Spleen (tissue), 11 donors: ENCODE measurements around the gene BAG1. TPM values are rescaled to one million over a fixed set of nuclear protein-coding genes. Genes with fewer than 3 reads are reported as not detected.

ENCODE experiments used
- DNase-seq: peaks from one replicate; pipeline ENCODE4 v3.0.0-alpha.2; 2020
- H3K27ac ChIP-seq, 8 donors: fragments of 200-600 bp; sonication (generic) in 7 of 8; 1 replicate in 4 of 8; 2 replicates in 4 of 8; pipeline versions ENCODE4 v1.5.0 to v1.8.0; 2016 to 2021; ENCODE audit warnings: inconsistent platforms in 4 of 8, mild to moderate bottlenecking in 4 of 8, moderate library complexity in 1 of 8
- H3K27me3 ChIP-seq, 7 donors: fragments of 200-600 bp; sonication (generic) in 6 of 7; replicated peaks in 1 of 7; 1 replicate in 4 of 7; 2 replicates in 3 of 7; pipeline versions ENCODE4 v1.5.0 to v1.8.0; 2016 to 2021; ENCODE audit warnings: inconsistent platforms in 3 of 7, mild to moderate bottlenecking in 1 of 7
- H3K36me3 ChIP-seq, 6 donors: fragments of 200-600 bp; sonication (generic) in 5 of 6; 1 replicate in 4 of 6; 2 replicates in 2 of 6; pipeline versions ENCODE4 v1.5.0 to v1.8.0; 2016 to 2021; ENCODE audit warnings: inconsistent platforms in 2 of 6
- H3K4me1 ChIP-seq, 6 donors: fragments of 200-600 bp; sonication (generic) in 5 of 6; 1 replicate in 3 of 6; 2 replicates in 3 of 6; pipeline versions ENCODE4 v1.5.0 to v1.8.0; 2016 to 2021; ENCODE audit warnings: inconsistent platforms in 3 of 6
- H3K4me3 ChIP-seq, 8 donors: fragments of 200-600 bp; sonication (generic) in 7 of 8; 1 replicate in 4 of 8; 2 replicates in 4 of 8; pipeline versions ENCODE4 v1.5.0 to v1.8.0; 2016 to 2021; ENCODE audit warnings: inconsistent platforms in 4 of 8, mild to moderate bottlenecking in 4 of 8, moderate library complexity in 2 of 8
- H3K9me3 ChIP-seq, 8 donors: fragments of 200-600 bp; sonication (generic) in 7 of 8; 1 replicate in 4 of 8; 2 replicates in 4 of 8; pipeline versions ENCODE4 v1.5.0 to v1.8.0; 2016 to 2021; ENCODE audit warnings: inconsistent platforms in 4 of 8
- CTCF ChIP-seq, 11 experiments: fragments of 200-600 bp in 7 of 11; fragments of 450-650 bp in 4 of 11; sonication (generic) in 4 of 11; IDR thresholded peaks in 8 of 11; conservative IDR thresholded peaks in 3 of 11; 1 replicate in 7 of 11; 2 replicates in 4 of 11; pipeline versions ENCODE4 v1.4.0 to v1.8.0; 2016 to 2021; ENCODE audit warnings: antibody characterized with exemption in 11 of 11, inconsistent platforms in 4 of 11, mild to moderate bottlenecking in 1 of 11
- POLR2A ChIP-seq, 3 donors: fragments of 450-650 bp; IDR thresholded peaks; one replicate each; pipeline ENCODE4 v1.5.1; 2017; ENCODE audit warnings: antibody characterized with exemption in 3 of 3, mild to moderate bottlenecking in 1 of 3
- POLR2AphosphoS5 ChIP-seq, 3 donors: sonication (generic); formaldehyde crosslinking; IDR thresholded peaks; one replicate each; pipeline ENCODE4 v1.5.1; 2017; ENCODE audit warnings: antibody characterized with exemption in 3 of 3
- WGBS, 5 donors: extraction: QIAGEN DNeasy Blood & Tissue Kit in 3 of 5; methylation state at CpG; one replicate each; pipeline versions ENCODE4 v1.1.5 to v1.1.7; 2013 to 2018; 5-methylcytosine and 5-hydroxymethylcytosine counted together
- intact Hi-C: fragments of 100-400 bp; cut with DNase I; formaldehyde crosslinking; loops from one replicate; pipeline ENCODE4 v1.15.0; 2023; ENCODE audit warnings: low total_unique reads
- polyA plus RNA-seq, 3 donors: library from polyadenylated mRNA; stranded (reverse); fragments of 200-250 nt; gene quantifications; one replicate each; pipeline ENCODE4 v1.2.1, GENCODE V29; 2013
- total RNA-seq, 7 donors: library from RNA; depleted of rRNA in 3 of 7; stranded (reverse); fragments of >200 nt in 3 of 7; fragmentation: NEBNext Ultra II Directional in 4 of 7; extraction: Animal tissue kit (Norgen Biotek cat#: 25700) in 4 of 7; gene quantifications; one replicate each; pipeline versions ENCODE4 v1.1.0 to v1.2.1, GENCODE V29; 2016 to 2021
- donor health status: healthy with polysubstance abuse.
- donor health status: DM: no; HTN: no; CAD: no; lungs with moderate emphysema.
- donor health status: DM: no; HTN: no; CAD: no.
- donor health status: Bipolar disorder and iron deficiency.
- donor health status: healthy.
- donor health status: DM: no; HTN: no; CAD: no.
- donor health status: DM: yes; HTN: yes; CAD: no.

Gene BAG1
- total and polyA plus RNA-seq, 10 donors, result 49.9 to 102 (median 70.9) TPM

- 47 to 61% (median 55%) methylated on average over 4 of the region's 4 CpGs for WGBS, 5 donors
- peaks cover 0 to 36% (median 10%) of the 10 kb centered on the region in 6 donors for H3K36me3 ChIP-seq
- intact Hi-C loops, result loop anchor here (10.0 kb wide), 1 partner anchor 178 kb away; no protein-coding TSS in a partner anchor
- no peaks in the 10 kb centered on the region for H3K27me3 ChIP-seq
- H3K4me1 ChIP-seq, result peaks cover 13 to 55% (median 32%) of the 10 kb centered on the region in 6 donors
- DNase-seq, result no peak
- no peaks in the 10 kb centered on the region for H3K9me3 ChIP-seq
- H3K27ac ChIP-seq, result peak overlapping the region in 4 of 8 donors; percentile 29 to 54 (median 42)
- TF ChIP-seq POLR2AphosphoS5 (IDR thresholded peaks at IDR 0.05) (peak in 1 of 3 donors; percentile 41), CTCF (IDR thresholded peaks at IDR 0.05 in 8 of 11, conservative IDR thresholded peaks at IDR 0.05 in 3 of 11) (peak; percentile 29 to 71 (median 68)), POLR2A (IDR thresholded peaks at IDR 0.05) (no peak)
- no peak overlapping the region for H3K4me3 ChIP-seq
Observed at GRCh38 chr9:33287087-33287490, 22.6 kb upstream of the BAG1 start.

GRCh38 chr9:33285502-33285901 lies 21.0 kb upstream of the BAG1 start:
- peaks cover 3 to 39% (median 19%) of the 10 kb centered on the region in 6 donors for H3K4me1 ChIP-seq
- intact Hi-C loops, result loop anchor here (10.0 kb wide), 1 partner anchor 179 kb away; no protein-coding TSS in a partner anchor
- WGBS, 5 donors, result 47 to 76% (median 57%) methylated on average over 5 of the region's 5 CpGs
- DNase-seq, result no peak
- no peaks in the 10 kb centered on the region for H3K27me3 ChIP-seq
- no peak for TF ChIP-seq POLR2A (IDR thresholded peaks at IDR 0.05)
- TF ChIP-seq POLR2AphosphoS5 (IDR thresholded peaks at IDR 0.05), result no peak
- TF ChIP-seq CTCF (IDR thresholded peaks at IDR 0.05 in 8 of 11, conservative IDR thresholded peaks at IDR 0.05 in 3 of 11), result no peak
- H3K9me3 ChIP-seq, result no peaks in the 10 kb centered on the region
- H3K4me3 ChIP-seq, result no peak overlapping the region
- no peak overlapping the region for H3K27ac ChIP-seq
- H3K36me3 ChIP-seq, result peaks cover 0 to 48% (median 25%) of the 10 kb centered on the region in 6 donors

- Histone ChIP-seq H3K4me1 (no peaks in the 10 kb centered on the region), H3K27ac (no peak overlapping the region), H3K9me3 (no peaks in the 10 kb centered on the region), H3K27me3 (no peaks in the 10 kb centered on the region), H3K36me3 (peaks cover 6 to 100% (median 94%) of the 10 kb centered on the region in 6 donors), H3K4me3 (no peak overlapping the region)
- intact Hi-C loops, result no loop called here
- no peak for TF ChIP-seq CTCF (IDR thresholded peaks at IDR 0.05 in 8 of 11, conservative IDR thresholded peaks at IDR 0.05 in 3 of 11)
- no peak for TF ChIP-seq POLR2AphosphoS5 (IDR thresholded peaks at IDR 0.05)
- no peak for TF ChIP-seq POLR2A (IDR thresholded peaks at IDR 0.05)
- 95 to 97% (median 96%) methylated on average over 4 of the region's 4 CpGs for WGBS, 5 donors
- no peak for DNase-seq
Observed at GRCh38 chr9:33277484-33277883, 13.0 kb upstream of the BAG1 start.

- no peak for DNase-seq
- 81 to 100% (median 99%) methylated on average over 2 of the region's 2 CpGs for WGBS, 5 donors
- H3K27me3 ChIP-seq, result no peaks in the 10 kb centered on the region
- H3K4me3 ChIP-seq, result no peak overlapping the region
- H3K36me3 ChIP-seq, result peaks cover 6 to 100% (median 95%) of the 10 kb centered on the region in 6 donors
- H3K27ac ChIP-seq, result no peak overlapping the region
- no peaks in the 10 kb centered on the region for H3K9me3 ChIP-seq
- TF ChIP-seq CTCF (IDR thresholded peaks at IDR 0.05 in 8 of 11, conservative IDR thresholded peaks at IDR 0.05 in 3 of 11) (no peak), POLR2AphosphoS5 (IDR thresholded peaks at IDR 0.05) (no peak)
- peaks cover 0 to 4% (median 0%) of the 10 kb centered on the region in 6 donors for H3K4me1 ChIP-seq
- intact Hi-C loops, result no loop called here
Observed at GRCh38 chr9:33273972-33274328, 9.4 kb upstream of the BAG1 start.
